Spleen (tissue), 7 donors: Measurements from ENCODE around the gene BAHD1.

Source experiments
- CTCF ChIP-seq, 11 experiments: fragments of 200-600 bp in 7 of 11; fragments of 450-650 bp in 4 of 11; sonication (generic) in 4 of 11; IDR thresholded peaks in 8 of 11; conservative IDR thresholded peaks in 3 of 11; 1 replicate in 7 of 11; 2 replicates in 4 of 11; pipeline versions ENCODE4 v1.4.0 to v1.8.0; 2016 to 2021; ENCODE audit warnings: antibody characterized with exemption in 11 of 11, inconsistent platforms in 4 of 11, mild to moderate bottlenecking in 1 of 11
- POLR2A ChIP-seq, 3 donors: fragments of 450-650 bp; IDR thresholded peaks; one replicate each; pipeline ENCODE4 v1.5.1; 2017; ENCODE audit warnings: antibody characterized with exemption in 3 of 3, mild to moderate bottlenecking in 1 of 3
- POLR2AphosphoS5 ChIP-seq, 3 donors: sonication (generic); formaldehyde crosslinking; IDR thresholded peaks; one replicate each; pipeline ENCODE4 v1.5.1; 2017; ENCODE audit warnings: antibody characterized with exemption in 3 of 3
- donor health status: DM: no; HTN: no; CAD: no; lungs with moderate emphysema.
- donor health status: DM: no; HTN: no; CAD: no.
- donor health status: DM: no; HTN: no; CAD: no.

GRCh38 chr15:40481341-40482074 is 40.8 kb downstream of the BAHD1 start:
- no peak for TF ChIP-seq CTCF (IDR thresholded peaks at IDR 0.05 in 8 of 11, conservative IDR thresholded peaks at IDR 0.05 in 3 of 11)
- no peak for TF ChIP-seq POLR2A (IDR thresholded peaks at IDR 0.05)
- no peak for TF ChIP-seq POLR2AphosphoS5 (IDR thresholded peaks at IDR 0.05)
